ENCODE results near the gene SERGEF. TPM values are rescaled to one million over a fixed set of nuclear protein-coding genes. Genes with fewer than 3 reads are reported as not detected.

The SERGEF gene
- total and polyA plus RNA-seq, 2 of the 13 experiments (the other 11 are each of a cell fraction or from before 2014, with no cell fraction given) = 54.5 to 114 TPM

DNA sequence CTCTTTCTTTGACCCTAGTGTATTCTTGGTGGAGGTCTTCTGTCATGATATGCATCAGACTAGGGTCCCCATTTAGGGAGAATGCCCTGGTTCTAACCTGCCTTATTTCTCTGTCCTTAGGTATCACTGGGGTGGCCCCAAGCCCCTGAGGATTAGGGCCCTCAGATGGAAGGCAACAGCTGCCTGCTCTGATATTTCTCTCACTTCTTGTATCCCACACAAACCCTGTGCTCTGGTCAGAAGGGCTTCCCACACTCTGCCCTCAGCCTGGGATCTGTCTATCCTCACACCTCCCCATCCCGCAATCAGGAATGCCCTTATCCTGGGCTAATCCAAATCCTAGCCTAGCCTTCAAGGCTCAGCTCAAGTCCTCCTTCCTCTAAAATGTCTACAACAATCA is 202.8 kb downstream of the SERGEF start:
- in situ Hi-C loops (cut with HindIII; ENCODE audit: extremely low pct_ligation_motif_present, low pct_unique_long_range_greater_than_20kb) = no loop called here
- H3K36me3 ChIP-seq (replicated peaks in 1 of 2; ENCODE audit: control insufficient read depth in 1 of 2, insufficient read depth in 2 of 2, low read length in 2 of 2) = peaks cover 0 to 2% of the 10 kb centered on the region in 2 experiments; a peak in 1 of 5 replicates
- H3K4me3 ChIP-seq (replicated peaks in 1 of 3; ENCODE audit: insufficient read depth in 1 of 3, low read depth in 2 of 3, low read length in 3 of 3) = no peak overlapping the region
- intact Hi-C loops (cut with micrococcal nuclease; ENCODE audit: unreplicated experiment) = no loop called here
- H3K4me1 ChIP-seq (ENCODE audit: insufficient read depth, low read length) = peaks cover 10% of the 10 kb centered on the region; the same call in 1 of the 2 replicates
- ATAC-seq (no peak), DNase-seq (ENCODE audit: low spot score) (no peak), FAIRE-seq (no peak)
- BruUV-seq (replicated peaks) = no TSS peak
- H3K9me3 ChIP-seq (ENCODE audit: low read length) = no peaks in the 10 kb centered on the region
- H3K79me2 ChIP-seq (ENCODE audit: insufficient read depth, low read length) = no peaks in the 10 kb centered on the region
- CTCF ChIA-PET (ENCODE audit: low intra/inter-chr PET ratio, low total read pairs) = no interaction called here
- POLR2A ChIA-PET = no interaction called here
- WGBS (ENCODE audit: low lambda C conversion rate) = 100% methylated on average over 1 of the region's 1 CpG
- no peaks in the 10 kb centered on the region for H3K27me3 ChIP-seq (ENCODE audit: control insufficient read depth in 1 of 2, insufficient read depth in 2 of 2, low read length in 2 of 2)
- H3K27ac ChIP-seq (ENCODE audit: extremely low read length, insufficient read depth, low read length) = no peak overlapping the region
- H2AFZ ChIP-seq (ENCODE audit: low read length) = no peak overlapping the region
- no peaks in the 10 kb centered on the region for H4K20me1 ChIP-seq (ENCODE audit: insufficient read depth, low read length)
- no peak overlapping the region for H3K9ac ChIP-seq (ENCODE audit: insufficient read depth, low read depth, low read length)
- no peak overlapping the region for H3K4me2 ChIP-seq (ENCODE audit: low read depth, low read length)
- TF ChIP-seq, protein P1, sequence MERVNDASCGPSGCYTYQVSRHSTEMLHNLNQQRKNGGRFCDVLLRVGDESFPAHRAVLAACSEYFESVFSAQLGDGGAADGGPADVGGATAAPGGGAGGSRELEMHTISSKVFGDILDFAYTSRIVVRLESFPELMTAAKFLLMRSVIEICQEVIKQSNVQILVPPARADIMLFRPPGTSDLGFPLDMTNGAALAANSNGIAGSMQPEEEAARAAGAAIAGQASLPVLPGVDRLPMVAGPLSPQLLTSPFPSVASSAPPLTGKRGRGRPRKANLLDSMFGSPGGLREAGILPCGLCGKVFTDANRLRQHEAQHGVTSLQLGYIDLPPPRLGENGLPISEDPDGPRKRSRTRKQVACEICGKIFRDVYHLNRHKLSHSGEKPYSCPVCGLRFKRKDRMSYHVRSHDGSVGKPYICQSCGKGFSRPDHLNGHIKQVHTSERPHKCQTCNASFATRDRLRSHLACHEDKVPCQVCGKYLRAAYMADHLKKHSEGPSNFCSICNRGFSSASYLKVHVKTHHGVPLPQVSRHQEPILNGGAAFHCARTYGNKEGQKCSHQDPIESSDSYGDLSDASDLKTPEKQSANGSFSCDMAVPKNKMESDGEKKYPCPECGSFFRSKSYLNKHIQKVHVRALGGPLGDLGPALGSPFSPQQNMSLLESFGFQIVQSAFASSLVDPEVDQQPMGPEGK (CRISPR knock-in tag; IDR thresholded peaks at IDR 0.05) = no peak
- TF ChIP-seq, protein P2, sequence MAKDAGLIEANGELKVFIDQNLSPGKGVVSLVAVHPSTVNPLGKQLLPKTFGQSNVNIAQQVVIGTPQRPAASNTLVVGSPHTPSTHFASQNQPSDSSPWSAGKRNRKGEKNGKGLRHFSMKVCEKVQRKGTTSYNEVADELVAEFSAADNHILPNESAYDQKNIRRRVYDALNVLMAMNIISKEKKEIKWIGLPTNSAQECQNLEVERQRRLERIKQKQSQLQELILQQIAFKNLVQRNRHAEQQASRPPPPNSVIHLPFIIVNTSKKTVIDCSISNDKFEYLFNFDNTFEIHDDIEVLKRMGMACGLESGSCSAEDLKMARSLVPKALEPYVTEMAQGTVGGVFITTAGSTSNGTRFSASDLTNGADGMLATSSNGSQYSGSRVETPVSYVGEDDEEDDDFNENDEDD (CRISPR knock-in tag; IDR thresholded peaks at IDR 0.05; ENCODE audit: borderline replicate concordance) = no peak
- TF ChIP-seq, protein P3, sequence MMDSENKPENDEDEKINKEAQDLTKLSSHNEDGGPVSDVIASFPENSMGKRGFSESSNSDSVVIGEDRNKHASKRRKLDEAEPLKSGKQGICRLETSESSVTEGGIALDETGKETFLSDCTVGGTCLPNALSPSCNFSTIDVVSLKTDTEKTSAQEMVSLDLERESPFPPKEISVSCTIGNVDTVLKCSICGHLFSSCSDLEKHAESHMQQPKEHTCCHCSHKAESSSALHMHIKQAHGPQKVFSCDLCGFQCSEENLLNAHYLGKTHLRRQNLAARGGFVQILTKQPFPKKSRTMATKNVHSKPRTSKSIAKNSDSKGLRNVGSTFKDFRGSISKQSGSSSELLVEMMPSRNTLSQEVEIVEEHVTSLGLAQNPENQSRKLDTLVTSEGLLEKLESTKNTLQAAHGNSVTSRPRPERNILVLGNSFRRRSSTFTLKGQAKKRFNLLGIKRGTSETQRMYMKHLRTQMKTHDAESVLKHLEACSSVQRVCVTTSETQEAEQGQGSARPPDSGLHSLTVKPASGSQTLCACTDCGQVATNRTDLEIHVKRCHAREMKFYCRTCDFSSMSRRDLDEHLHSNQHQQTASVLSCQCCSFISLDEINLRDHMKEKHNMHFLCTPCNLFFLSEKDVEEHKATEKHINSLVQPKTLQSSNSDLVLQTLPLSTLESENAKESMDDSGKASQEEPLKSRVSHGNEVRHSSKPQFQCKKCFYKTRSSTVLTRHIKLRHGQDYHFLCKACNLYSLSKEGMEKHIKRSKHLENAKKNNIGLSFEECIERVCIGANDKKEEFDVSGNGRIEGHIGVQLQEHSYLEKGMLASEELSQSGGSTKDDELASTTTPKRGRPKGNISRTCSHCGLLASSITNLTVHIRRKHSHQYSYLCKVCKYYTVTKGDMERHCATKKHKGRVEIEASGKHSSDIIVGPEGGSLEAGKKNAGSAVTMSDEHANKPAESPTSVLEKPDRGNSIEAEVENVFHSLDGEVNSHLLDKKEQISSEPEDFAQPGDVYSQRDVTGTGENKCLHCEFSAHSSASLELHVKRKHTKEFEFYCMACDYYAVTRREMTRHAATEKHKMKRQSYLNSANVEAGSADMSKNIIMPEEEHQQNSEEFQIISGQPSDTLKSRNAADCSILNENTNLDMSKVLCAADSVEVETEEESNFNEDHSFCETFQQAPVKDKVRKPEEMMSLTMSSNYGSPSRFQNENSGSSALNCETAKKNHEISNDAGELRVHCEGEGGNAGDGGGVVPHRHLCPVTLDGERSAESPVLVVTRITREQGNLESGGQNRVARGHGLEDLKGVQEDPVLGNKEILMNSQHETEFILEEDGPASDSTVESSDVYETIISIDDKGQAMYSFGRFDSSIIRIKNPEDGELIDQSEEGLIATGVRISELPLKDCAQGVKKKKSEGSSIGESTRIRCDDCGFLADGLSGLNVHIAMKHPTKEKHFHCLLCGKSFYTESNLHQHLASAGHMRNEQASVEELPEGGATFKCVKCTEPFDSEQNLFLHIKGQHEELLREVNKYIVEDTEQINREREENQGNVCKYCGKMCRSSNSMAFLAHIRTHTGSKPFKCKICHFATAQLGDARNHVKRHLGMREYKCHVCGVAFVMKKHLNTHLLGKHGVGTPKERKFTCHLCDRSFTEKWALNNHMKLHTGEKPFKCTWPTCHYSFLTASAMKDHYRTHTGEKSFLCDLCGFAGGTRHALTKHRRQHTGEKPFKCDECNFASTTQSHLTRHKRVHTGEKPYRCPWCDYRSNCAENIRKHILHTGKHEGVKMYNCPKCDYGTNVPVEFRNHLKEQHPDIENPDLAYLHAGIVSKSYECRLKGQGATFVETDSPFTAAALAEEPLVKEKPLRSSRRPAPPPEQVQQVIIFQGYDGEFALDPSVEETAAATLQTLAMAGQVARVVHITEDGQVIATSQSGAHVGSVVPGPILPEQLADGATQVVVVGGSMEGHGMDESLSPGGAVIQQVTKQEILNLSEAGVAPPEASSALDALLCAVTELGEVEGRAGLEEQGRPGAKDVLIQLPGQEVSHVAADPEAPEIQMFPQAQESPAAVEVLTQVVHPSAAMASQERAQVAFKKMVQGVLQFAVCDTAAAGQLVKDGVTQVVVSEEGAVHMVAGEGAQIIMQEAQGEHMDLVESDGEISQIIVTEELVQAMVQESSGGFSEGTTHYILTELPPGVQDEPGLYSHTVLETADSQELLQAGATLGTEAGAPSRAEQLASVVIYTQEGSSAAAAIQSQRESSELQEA (CRISPR knock-in tag; IDR thresholded peaks at IDR 0.05; ENCODE audit: not compliant biosample characterization) = no peak
- TF ChIP-seq, protein P4, sequence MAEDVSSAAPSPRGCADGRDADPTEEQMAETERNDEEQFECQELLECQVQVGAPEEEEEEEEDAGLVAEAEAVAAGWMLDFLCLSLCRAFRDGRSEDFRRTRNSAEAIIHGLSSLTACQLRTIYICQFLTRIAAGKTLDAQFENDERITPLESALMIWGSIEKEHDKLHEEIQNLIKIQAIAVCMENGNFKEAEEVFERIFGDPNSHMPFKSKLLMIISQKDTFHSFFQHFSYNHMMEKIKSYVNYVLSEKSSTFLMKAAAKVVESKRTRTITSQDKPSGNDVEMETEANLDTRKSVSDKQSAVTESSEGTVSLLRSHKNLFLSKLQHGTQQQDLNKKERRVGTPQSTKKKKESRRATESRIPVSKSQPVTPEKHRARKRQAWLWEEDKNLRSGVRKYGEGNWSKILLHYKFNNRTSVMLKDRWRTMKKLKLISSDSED (CRISPR knock-in tag; IDR thresholded peaks at IDR 0.05) = no peak
- TF ChIP-seq, protein P5, sequence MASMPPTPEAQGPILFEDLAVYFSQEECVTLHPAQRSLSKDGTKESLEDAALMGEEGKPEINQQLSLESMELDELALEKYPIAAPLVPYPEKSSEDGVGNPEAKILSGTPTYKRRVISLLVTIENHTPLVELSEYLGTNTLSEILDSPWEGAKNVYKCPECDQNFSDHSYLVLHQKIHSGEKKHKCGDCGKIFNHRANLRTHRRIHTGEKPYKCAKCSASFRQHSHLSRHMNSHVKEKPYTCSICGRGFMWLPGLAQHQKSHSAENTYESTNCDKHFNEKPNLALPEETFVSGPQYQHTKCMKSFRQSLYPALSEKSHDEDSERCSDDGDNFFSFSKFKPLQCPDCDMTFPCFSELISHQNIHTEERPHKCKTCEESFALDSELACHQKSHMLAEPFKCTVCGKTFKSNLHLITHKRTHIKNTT (CRISPR knock-in tag; IDR thresholded peaks at IDR 0.05) = no peak
- TF ChIP-seq ZNF253 (CRISPR knock-in tag; IDR thresholded peaks at IDR 0.05; ENCODE audit: borderline replicate concordance) (no peak), ZNF446 (CRISPR knock-in tag; IDR thresholded peaks at IDR 0.05) (no peak), ZMYM2 (CRISPR knock-in tag; IDR thresholded peaks at IDR 0.05) (no peak), GATA4 (IDR thresholded peaks at IDR 0.05; ENCODE audit: borderline replicate concordance, low read depth) (no peak)
